GM15510 (cell line): ENCODE data around the gene SUPT7L.

Experiments used
- POLR2A ChIP-seq: IDR thresholded peaks from 3 replicates; pipeline ENCODE4 v1.6.1; 2011; ENCODE audit warnings: borderline replicate concordance; ENCODE audit not compliant: insufficient read length; ENCODE audit errors: extremely low read depth

The SUPT7L gene, protein sequence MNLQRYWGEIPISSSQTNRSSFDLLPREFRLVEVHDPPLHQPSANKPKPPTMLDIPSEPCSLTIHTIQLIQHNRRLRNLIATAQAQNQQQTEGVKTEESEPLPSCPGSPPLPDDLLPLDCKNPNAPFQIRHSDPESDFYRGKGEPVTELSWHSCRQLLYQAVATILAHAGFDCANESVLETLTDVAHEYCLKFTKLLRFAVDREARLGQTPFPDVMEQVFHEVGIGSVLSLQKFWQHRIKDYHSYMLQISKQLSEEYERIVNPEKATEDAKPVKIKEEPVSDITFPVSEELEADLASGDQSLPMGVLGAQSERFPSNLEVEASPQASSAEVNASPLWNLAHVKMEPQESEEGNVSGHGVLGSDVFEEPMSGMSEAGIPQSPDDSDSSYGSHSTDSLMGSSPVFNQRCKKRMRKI

GRCh38 chr2:27663285-27664153 is at the start of gene SUPT7L, which contains the start of gene SLC4A1AP:
SUPT7L (minus strand) TSS chr2:27663614; CDS start chr2:27662192, 1,422 bp downstream.
SLC4A1AP (plus strand) TSS chr2:27663889; CDS start chr2:27663915, 26 bp downstream.
- peak; percentile 65 for TF ChIP-seq POLR2A

GRCh38 chr2:27713201-27713600 is 49.8 kb upstream of the SUPT7L start:
- TF ChIP-seq POLR2A, result no peak

DNA sequence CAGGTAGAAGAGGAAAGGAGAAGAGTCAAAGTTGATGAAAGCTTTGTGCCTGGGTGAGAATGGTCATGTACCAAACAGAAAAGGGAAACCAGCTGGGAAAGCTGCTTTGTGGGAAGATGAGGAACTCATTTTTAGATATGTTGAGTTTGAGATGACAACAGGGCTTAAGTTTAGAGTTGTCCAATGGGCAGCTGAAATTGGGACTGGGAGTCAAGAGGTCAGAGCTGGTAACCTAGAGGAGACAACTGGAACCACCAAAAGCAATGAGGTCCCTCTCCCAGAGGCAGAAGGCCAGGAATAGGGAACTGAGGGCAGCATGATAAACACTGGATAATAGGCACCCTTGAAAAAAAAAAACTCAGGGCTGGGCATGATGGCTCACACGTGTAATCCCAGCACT is 49.1 kb upstream of the SUPT7L start:
- no peak for TF ChIP-seq POLR2A

- TF ChIP-seq POLR2A, result no peak
Measured at GRCh38 chr2:27711804-27712203, 48.4 kb upstream of the SUPT7L start.

GRCh38 chr2:27710640-27711430 is 47.4 kb upstream of the SUPT7L start:
- TF ChIP-seq POLR2A, result no peak

- no peak for TF ChIP-seq POLR2A
Measured at GRCh38 chr2:27709960-27710575, 46.7 kb upstream of the SUPT7L start.

GRCh38 chr2:27709326-27709725 is 45.9 kb upstream of the SUPT7L start:
- TF ChIP-seq POLR2A, result no peak

GRCh38 chr2:27708666-27709065 is 45.3 kb upstream of the SUPT7L start:
- no peak for TF ChIP-seq POLR2A

- no peak for TF ChIP-seq POLR2A
Measured at GRCh38 chr2:27708257-27708654, 44.8 kb upstream of the SUPT7L start.

DNA sequence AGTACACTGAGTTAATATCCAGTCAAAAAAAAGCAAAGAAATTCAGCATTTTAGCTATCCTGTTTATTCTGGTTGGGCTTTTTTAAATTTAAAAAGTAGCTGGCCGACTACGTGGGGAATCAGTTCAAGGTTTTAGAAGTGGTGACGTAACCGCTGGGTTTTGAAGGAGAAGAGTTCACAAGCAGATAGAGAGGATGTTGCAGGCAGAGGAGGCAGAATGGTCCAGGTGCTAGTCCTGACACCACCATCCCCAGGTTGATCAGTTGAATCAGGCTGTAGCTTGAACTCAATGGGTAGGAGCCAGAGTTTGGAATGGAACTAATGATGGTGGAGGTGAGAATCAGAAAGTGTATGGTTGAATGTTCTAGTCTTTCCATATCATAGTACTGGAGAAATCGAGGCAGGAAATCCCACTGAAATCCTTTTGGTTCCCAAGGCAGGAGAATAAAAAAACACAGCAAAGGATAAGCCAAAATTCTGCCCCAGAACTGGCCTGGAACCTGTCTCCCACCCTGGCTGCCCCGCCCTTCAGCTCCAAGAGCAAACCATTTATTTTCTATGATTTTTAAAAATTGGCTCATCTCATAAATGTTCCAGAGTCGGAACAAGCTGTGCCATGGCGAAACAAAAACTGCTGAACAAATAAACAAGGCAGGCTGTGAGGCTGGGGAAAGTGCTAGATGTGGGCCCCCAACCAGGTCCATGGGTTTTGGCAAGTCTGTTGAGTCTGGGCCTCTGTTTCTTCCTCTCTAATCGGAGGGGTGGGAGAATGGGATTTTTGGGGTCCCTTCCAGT is 44.2 kb upstream of the SUPT7L start:
- no peak for TF ChIP-seq POLR2A

DNA sequence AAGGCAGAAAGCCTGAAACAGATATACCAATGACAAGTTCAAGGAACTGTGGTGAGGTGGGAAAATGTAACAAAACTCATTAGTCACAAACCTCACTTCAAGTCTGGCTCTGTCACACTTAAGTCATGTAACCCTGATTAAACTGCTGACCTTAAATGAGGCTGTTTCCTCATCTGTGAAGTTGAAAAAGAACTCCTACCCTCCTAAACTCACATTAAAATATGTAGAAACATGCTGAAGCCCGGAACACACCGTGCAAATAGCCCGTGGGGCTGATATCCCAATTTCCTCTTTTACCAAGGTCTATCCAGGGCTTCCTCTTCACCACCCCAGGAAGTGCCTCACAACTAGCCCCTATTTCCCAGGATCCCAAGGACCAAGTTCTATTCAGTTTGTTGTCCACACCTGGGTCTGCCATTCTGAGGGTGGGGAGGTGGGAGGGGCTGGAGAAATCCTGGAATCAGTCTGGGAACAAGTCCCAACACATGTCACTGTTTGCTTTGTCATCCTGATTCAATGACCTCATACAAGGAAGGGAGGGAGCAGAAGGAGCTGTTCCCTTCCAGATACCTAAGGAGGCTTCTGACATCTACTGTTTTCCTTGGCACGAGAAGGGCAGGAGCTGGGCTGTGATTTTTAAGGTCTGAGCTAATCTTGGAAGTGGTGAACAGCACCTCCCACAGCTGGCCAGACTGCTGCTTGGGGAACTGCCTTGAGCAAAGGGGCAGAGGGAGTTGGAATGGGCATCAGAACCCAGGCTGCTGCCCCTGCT is 42.6 kb upstream of the SUPT7L start:
- no peak for TF ChIP-seq POLR2A

GRCh38 chr2:27704342-27704876 is 41.0 kb upstream of the SUPT7L start:
- no peak for TF ChIP-seq POLR2A
